ENCODE measurements around the gene CERS6.

DNA sequence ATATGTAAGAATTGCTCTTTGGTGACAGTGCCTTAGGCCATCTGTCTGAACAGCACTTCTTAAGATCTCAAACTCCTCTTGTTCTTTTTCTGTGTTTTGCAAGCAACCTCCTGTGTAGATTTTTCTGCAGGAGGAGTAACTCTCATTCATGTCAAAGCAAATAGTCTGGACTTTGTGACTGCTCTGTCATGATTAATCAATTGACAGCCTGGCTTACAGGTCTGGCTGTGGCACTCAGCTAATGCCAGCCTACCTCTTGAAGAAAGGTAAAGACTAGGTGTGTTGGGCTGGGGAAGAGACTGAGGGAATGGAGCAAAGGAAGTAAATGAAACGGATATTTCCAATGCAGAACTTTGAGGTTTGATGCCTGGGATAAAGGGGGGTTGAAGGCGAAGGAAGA lies 156.6 kb downstream of the CERS6 start:
- TF ChIP-seq CTCF (optimal IDR thresholded peaks at IDR 0.05 in 1 of 3, IDR thresholded peaks at IDR 0.05 in 1 of 3, conservative IDR thresholded peaks at IDR 0.05 in 1 of 3; ENCODE audit: extremely low read depth in 1 of 3, insufficient read depth in 2 of 3, low read length in 3 of 3), result no peak
- TF ChIP-seq EZH2 (IDR thresholded peaks at IDR 0.05; ENCODE audit: low read length), result no peak
